HL-60/S4 (cell line): Measurements from ENCODE around the gene PTGR1.
"Not testable (repeated sequence)": the region's sequence is repeated elsewhere in the genome, so short reads cannot be mapped to it uniquely, and the experiment has no call there.

Experiments used
- in situ Hi-C: fragments of 300-500 bp; cut with MboI; formaldehyde crosslinking; loops from 2 replicates; pipeline ENCODE4 v1.14.3; 2022; ENCODE audit warnings: low sequenced_read_pairs

The PTGR1 gene

DNA sequence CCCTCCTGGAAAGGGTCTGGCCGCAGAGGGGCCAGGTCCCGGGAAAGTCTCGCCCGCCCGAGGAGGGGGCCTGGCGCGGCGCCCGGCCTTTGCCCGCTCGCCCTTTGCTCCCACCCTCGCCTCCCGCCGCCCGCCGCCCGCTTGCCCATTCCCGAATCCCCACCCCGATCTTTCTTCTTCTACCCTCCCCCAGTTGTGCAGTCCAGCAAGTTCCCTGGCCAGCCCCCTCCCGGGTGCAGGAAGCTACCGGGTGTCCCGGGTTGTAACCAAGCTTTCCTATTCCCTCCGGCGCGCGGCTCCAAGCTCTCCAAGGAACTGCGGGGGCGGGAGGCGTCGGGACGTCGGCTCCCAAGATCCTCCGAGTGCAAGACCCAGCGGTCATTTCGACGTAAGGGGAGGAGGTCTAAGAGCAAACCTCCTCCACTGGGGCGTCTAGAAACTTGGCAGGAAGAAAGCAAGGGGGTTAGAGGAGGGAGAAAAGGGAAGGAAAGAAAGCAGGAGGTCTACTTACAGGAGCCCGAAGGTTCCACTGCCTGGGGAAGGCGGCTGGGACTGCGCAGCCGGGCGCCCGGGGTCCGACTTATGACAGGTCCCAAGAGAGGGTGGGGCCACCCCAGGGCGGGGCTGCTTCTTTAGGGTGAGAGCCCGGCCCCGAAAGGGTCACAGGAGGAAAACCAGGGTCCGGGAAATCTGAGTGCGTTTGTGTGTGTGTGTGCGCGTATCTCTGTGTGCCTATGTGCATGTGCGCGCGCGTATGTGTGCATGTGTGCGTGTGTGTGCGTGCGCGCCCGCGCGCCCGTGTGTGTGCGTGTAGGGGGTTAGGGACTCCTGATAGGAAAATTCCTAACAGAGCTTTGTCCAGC is at the start of gene PTGR1:
PTGR1 (minus strand) TSS at position 556 of the 863 bp plus-strand sequence. CDS start 2,225 bp downstream, outside the sequence.
- in situ Hi-C loops, result no loop called here

GRCh38 chr9:111649016-111649415 is 49.6 kb upstream of the PTGR1 start:
- in situ Hi-C loops, result no loop called here

- in situ Hi-C loops, result no loop called here
These were observed 48.6 kb upstream of the PTGR1 start for GRCh38 chr9:111648066-111648465.

DNA sequence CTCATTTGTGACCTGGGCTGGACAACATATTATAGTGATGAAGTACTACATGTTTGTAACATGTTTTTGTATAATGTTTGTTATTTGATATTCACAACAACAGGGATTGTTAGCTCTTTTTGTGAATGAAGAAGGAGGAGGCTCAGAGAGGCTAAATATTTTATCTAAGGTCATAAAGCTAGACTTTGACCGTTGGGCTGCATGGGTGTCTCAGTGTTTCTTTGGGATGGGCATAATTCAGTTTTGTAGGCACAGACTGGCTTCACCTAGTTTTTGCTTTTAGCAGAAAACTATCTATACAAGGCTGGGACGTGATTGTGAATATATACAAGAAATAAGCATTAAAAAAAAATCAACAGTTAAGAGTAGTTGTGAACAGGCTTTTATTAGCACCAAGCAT is 47.0 kb upstream of the PTGR1 start:
- in situ Hi-C loops, result no loop called here

DNA sequence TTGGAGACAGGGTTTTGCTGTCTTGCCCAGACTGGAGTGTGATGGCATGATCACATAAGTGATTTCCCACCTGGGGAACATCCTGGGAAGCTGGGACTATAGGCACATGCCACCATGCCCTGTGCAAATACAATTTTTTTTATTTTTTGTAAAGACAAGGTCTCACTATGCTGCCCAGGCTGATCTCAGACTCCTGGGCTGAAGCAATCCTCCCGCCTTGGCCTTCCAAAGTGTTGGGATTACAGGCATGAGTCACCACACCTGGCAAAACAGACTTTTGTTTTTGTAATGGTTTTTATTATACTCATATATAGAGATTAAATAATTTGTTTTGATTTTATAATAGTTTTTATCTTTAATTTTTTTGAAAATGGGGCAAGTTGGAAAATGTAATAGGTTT is 46.4 kb upstream of the PTGR1 start:
- in situ Hi-C loops, result no loop called here

GRCh38 chr9:111644195-111644772 is 44.8 kb upstream of the PTGR1 start:
- in situ Hi-C loops, result no loop called here

GRCh38 chr9:111637421-111637950 is 38.0 kb upstream of the PTGR1 start:
- in situ Hi-C loops, result no loop called here

GRCh38 chr9:111634860-111635259 is 35.4 kb upstream of the PTGR1 start:
- in situ Hi-C loops, result no loop called here

- in situ Hi-C loops, result no loop called here
These were observed 33.9 kb upstream of the PTGR1 start for GRCh38 chr9:111633389-111633736.

GRCh38 chr9:111632695-111633388 is 33.4 kb upstream of the PTGR1 start:
- in situ Hi-C loops, result no loop called here

DNA sequence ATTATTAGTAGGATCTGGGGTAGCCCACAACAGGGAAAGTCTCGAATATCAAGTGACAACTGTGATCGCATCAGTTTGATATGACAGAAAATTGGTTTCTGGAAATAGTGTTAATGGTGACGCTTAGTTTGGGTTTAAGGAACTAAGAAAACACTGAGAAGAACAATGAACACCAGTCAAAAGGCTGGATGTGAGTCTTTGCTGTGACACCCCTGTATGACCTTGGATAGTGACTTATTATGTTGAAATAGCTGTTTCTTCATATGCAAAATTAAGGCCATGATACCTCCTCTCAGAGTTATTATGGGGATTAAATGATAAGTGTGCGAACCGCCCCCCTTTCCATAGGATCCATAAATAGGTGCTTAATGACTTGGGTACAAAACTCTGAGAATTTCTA is 32.6 kb upstream of the PTGR1 start:
- in situ Hi-C loops, result no loop called here

DNA sequence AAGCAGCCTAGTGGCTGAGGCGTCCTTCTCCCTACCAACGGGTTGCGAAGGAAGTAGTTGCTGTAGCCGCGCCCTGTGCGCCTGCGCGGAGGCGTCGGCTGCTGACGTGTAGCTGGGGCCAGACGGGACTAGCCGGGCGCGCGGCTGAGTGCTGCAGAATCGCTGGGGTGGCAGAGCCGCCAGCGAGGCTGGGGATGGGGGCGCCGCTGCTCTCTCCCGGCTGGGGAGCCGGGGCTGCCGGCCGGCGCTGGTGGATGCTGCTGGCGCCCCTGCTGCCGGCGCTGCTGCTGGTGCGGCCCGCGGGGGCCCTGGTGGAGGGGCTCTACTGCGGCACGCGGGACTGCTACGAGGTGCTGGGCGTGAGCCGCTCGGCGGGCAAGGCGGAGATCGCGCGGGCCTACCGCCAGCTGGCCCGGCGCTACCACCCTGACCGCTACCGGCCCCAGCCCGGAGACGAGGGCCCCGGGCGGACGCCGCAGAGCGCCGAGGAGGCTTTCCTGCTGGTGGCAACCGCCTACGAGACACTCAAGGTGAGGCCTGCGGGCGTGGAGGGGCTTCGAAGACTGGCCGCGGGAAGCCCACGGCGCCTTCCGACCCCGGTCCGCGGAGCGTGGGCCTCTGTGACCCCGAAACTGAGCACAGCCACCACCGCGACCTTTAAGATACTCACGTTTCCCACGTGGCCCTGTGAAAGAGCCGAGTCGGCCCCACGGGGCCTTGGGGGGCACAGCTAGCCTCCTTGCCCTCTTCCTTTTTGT is 31.9 kb upstream of the PTGR1 start, which contains the start of gene DNAJC25:
DNAJC25 (plus strand) TSS at position 121 of the 758 bp plus-strand sequence; CDS start at position 195, 74 bp downstream.
- in situ Hi-C loops, result no loop called here

- in situ Hi-C loops, result no loop called here
These were observed 31.4 kb upstream of the PTGR1 start for GRCh38 chr9:111630964-111631213.

- in situ Hi-C loops, result no loop called here
These were observed 30.9 kb upstream of the PTGR1 start for GRCh38 chr9:111630182-111630963.

GRCh38 chr9:111628411-111628810 is 29.0 kb upstream of the PTGR1 start:
- in situ Hi-C loops, result no loop called here

DNA sequence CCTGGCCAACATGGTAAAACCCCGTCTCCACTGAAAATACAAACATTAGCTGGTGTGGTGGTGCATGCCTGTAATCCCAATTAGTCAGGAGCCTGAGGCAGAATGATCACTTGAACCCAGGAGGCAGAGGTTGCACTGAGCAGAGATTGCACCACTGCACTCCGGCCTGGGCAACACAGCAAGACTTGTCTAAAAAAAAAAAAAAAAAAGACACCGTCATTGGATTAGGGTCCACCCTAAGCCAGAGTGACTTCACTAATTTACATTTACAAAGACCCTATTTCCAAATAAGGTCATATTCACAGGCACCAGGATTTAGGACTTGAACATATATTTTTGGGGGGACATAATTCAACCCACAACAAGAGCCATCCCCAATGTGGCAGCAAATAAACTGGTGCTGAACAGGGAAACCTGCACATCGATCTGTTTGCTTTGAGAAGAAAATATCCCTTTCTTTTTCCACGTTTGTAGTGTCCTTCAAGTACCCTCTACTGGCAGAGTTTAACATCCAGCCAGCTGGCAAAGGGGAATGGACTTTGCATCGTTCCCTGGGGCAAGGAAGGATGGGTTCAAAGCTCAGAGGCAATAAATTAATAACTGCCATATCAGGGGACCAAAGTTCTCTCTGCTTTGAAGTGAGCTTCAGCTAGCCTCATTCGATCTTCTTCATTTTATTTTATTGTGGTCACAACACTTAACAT is 28.0 kb upstream of the PTGR1 start:
- in situ Hi-C loops, result no loop called here

GRCh38 chr9:111622626-111623025 is 23.2 kb upstream of the PTGR1 start:
- in situ Hi-C loops, result no loop called here

GRCh38 chr9:111621895-111622480 is 22.5 kb upstream of the PTGR1 start:
- in situ Hi-C loops, result no loop called here

GRCh38 chr9:111617349-111617748 is 17.9 kb upstream of the PTGR1 start:
- in situ Hi-C loops, result not testable (repeated sequence)
